HL-60/S4 treated with retinoic acid at 250 ng/mL for 4 days and 3 days (cell line): ENCODE results near the gene PSMD14.

Experiments
- in situ Hi-C: fragments of 300-500 bp; cut with MboI; formaldehyde crosslinking; loops from 2 replicates; pipeline ENCODE4 v1.7.0; 2022; ENCODE audit warnings: low sequenced_read_pairs

Gene PSMD14

GRCh38 chr2:161381546-161381945, 73.3 kb downstream of the PSMD14 start:
- in situ Hi-C loops, result no loop called here

DNA sequence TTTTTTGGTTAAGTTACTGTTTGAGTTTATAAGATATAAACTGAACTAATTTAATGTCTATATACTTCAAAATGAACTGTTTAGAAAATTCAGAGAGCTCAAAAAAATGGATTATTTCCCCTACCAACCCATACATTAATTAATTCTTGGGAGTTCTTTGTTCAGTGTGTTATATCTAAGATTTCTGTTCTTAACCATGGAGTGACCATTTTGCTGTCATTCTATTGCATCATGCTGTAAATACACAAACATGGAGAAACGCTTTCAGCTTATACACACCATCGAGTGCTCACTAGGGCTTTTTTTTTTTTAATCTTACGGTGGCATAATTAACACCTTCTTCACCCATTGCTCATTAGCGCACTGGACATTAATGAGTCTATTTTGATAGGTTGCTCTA, 74.5 kb downstream of the PSMD14 start:
- in situ Hi-C loops, result no loop called here

DNA sequence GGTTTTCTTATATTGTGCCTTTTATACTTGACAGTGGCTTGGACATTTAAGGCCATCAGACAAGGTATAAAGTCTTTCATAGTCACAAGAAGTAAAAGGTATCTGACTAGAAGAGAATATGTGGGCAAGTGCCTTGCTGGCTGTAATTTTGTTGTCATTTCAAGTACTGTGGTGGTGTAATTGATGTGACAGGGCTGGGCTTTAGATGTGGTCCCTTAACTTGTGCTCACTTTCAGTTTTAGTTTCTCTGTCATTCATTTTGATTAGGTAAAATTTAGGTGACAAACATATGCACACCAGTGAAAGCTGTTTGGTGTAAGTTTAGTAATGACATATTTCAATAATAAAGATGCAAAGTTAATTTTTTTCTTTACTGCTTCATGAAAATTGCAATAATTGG, 76.6 kb downstream of the PSMD14 start:
- in situ Hi-C loops, result no loop called here

GRCh38 chr2:161386228-161386824, 78.1 kb downstream of the PSMD14 start:
- in situ Hi-C loops, result no loop called here

GRCh38 chr2:161388146-161388779, 80.0 kb downstream of the PSMD14 start:
- in situ Hi-C loops, result no loop called here

- in situ Hi-C loops, result no loop called here
Observed at GRCh38 chr2:161391737-161392506, 83.7 kb downstream of the PSMD14 start.

- in situ Hi-C loops, result no loop called here
Observed at GRCh38 chr2:161400076-161400475, 91.9 kb downstream of the PSMD14 start.

DNA sequence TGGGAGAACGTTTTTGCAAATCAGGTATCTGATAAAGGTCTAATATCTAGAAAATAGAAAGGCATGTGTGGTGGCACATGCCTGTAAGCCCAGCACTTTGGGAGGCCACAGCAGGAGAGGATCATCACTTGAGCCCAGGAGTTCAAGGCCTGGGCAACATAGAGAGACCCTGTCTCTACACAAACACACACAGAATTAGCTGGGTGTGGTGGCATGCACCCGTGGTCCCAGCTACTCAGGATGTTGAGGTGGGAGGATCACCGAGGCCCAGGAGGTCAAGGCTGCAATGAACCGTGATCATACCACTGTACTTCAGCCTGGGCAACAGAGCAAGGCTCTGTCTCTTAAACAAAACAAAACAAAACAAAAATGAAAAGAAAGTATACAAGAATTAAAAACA, 94.1 kb downstream of the PSMD14 start:
- in situ Hi-C loops, result no loop called here

- in situ Hi-C loops, result no loop called here
Observed at GRCh38 chr2:161406316-161406715, 98.1 kb downstream of the PSMD14 start.

GRCh38 chr2:161407597-161407996, 99.4 kb downstream of the PSMD14 start:
- in situ Hi-C loops, result no loop called here

DNA sequence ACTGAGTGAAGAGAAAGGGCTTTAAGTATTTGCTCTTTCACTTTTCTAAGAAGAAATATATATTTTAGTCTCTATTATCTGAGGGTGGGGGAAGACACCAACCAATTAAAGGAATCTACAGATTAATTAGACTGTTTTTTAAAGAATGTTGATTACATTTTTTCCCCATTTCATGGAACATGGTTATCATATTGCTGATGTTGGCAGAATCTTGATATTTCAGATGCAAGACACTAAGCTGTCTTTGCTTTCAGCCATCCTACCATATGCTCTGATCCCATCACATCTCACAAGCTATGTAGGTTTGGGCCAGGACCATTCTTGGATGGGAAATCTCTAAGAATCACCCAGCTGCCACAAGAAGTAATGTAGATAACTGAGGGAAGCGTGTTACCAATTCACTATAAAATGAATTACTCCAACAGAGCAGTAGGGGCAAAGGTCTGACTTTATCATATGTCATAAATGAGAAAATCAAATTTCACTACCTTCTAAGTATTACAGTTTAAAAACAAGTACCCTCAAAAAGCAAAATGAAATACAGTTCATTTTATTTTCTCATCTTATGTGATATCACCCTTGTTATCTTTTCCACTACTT, 101.2 kb downstream of the PSMD14 start:
- in situ Hi-C loops, result no loop called here

DNA sequence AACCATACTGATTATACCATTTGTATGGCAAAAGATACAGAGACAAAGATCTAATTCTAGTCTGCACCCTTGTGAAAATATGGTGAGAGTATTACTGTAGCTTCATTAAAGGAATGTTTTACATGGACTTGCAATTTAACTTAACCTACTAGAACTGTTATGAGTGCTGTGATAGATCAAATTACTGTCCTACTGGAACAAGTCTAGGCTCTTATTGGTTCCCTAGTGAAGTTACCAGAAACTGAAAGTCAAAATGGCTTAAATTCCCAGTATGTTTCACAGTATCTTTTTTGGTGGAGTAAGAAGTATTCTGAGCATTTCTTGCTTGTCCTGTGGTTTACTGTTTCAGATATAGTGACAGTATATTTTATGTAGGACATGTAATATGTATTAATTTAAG, 104.1 kb downstream of the PSMD14 start:
- in situ Hi-C loops, result no loop called here

GRCh38 chr2:161414042-161415033, 106.1 kb downstream of the PSMD14 start:
- in situ Hi-C loops, result no loop called here

DNA sequence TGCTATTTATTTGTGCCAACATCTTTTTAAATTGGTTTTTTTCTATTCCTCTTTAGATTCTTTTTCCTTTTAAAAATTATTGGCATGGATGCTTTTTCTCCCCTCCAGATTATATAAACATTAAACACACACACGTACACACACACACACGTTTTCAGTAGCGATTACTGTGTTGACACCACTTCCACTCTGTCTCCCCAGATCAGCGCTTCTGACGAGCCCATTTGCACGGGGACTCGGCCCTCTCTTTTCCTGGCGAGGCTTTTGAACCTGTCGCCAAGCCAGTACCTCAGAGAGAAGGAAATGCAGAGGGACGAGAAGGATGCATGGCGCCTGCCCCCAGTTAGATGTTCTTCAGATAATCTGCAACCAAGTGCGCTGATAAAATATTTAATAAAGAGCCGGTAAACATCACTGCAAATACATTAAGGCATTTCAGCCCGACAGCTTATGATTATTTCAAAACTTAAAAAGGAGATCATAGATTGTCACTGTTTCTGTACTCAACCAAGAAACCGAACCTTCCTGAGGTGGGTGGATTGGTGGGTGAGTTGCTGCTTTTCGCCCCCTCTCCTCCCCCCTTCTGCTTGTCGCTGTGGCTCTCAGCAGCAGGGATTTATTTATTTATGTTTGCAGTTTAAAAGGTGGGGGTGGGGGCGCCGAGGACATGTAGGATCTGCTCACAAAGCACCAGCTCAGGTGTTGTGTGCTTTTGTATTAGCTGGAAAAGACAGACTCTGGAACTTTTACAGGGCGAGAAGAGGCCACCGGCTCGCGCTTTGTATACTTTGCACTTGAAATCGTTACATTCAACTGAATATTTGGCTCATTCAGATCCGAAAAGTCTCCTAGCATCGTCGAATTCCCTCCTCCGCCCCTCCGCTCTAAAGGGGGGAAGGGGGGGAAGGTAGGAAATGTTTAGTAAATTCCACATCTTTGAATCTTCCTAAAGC, 107.1 kb downstream of the PSMD14 start:
- in situ Hi-C loops, result no loop called here

DNA sequence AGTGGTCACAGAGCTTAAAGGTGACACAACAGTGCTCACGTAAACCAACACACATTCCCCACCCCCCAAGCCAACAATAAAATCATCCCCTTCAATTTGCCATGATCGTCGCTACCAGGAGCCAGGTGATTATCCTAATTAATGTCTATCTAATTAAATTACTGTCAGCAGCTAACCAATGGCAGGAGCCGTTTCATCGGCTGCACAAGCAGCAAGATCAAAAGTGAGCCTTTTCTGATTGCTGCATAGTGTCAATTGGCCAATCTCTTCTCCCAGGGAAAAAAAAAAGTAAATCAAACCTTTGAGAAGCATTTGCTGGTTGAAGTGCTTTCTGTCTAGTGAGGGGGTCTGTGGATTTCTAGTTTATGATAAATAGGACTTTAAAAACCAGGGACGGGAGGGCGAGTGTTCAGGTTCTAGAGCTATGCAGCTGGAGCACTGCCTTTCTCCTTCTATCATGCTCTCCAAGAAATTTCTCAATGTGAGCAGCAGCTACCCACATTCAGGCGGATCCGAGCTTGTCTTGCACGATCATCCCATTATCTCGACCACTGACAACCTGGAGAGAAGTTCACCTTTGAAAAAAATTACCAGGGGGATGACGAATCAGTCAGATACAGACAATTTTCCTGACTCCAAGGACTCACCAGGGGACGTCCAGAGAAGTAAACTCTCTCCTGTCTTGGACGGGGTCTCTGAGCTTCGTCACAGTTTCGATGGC, 107.9 kb downstream of the PSMD14 start, which contains the start of gene TBR1:
Gene TBR1 (plus strand): TSS at position 311 of the 721 bp plus-strand sequence. CDS start 114 bp downstream, at position 425.
- in situ Hi-C loops, result no loop called here

DNA sequence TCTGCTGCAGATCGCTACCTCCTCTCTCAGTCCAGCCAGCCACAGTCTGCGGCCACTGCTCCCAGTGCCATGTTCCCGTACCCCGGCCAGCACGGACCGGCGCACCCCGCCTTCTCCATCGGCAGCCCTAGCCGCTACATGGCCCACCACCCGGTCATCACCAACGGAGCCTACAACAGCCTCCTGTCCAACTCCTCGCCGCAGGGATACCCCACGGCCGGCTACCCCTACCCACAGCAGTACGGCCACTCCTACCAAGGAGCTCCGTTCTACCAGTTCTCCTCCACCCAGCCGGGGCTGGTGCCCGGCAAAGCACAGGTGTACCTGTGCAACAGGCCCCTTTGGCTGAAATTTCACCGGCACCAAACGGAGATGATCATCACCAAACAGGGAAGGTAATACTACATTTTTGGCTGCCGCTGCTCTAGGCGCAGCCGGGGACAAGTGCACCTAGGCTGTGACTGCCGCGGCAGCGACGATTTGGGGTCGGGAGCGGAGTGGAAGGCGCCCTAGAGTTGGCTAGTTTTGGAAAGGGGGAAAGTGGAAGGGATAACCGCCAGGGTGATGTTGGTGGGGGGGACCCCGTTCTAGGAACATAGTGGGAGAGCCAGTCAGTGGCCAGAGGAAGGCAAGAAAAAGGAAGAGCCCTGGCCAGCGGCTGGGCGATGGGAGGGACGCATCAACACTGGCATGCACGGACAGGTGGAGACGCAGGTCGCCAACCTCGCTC, 108.6 kb downstream of the PSMD14 start:
- in situ Hi-C loops, result no loop called here

- in situ Hi-C loops, result no loop called here
Observed at GRCh38 chr2:161417438-161418274, 109.4 kb downstream of the PSMD14 start.
